Right lobe of liver (tissue), 6 donors: ENCODE measurements around the gene P2RX2. TPM values are rescaled to one million over a fixed set of nuclear protein-coding genes. Genes with fewer than 3 reads are reported as not detected.
A peak's percentile ranks its signal among the peaks of the same experiment; 100 is the strongest.

Experiments used
- ATAC-seq, 4 donors: fragments of 200-7000 bp; cut with Tn5 transposase; one replicate each; pipeline ENCODE4 v1.9.1; 2020; ENCODE audit warnings: mild to moderate bottlenecking in 4 of 4, moderate library complexity in 4 of 4
- DNase-seq, 3 donors: peaks; one replicate each; pipeline ENCODE4 v3.0.0-alpha.2; 2020
- H3K27ac ChIP-seq, 3 donors: fragments of 200-600 bp; one replicate each; pipeline ENCODE4 v1.8.0; 2022
- H3K27me3 ChIP-seq, 2 donors: fragments of 200-600 bp; one replicate each; pipeline ENCODE4 v1.8.0; 2022
- H3K36me3 ChIP-seq, 4 donors: fragments of 200-600 bp; sonication (generic) in 1 of 4; one replicate each; pipeline versions ENCODE4 v1.5.1 to v1.8.0; 2017 to 2022; ENCODE audit warnings: control low read depth in 1 of 4
- H3K4me1 ChIP-seq, 4 donors: fragments of 200-600 bp; sonication (generic) in 1 of 4; one replicate each; pipeline versions ENCODE4 v1.5.1 to v1.8.0; 2017 to 2022; ENCODE audit warnings: control low read depth in 1 of 4
- H3K4me3 ChIP-seq, 3 donors: fragments of 200-600 bp; one replicate each; pipeline ENCODE4 v1.8.0; 2022
- H3K9me3 ChIP-seq, 4 donors: fragments of 200-600 bp; sonication (generic) in 1 of 4; one replicate each; pipeline versions ENCODE4 v1.5.1 to v1.8.0; 2017 to 2022; ENCODE audit warnings: control low read depth in 1 of 4
- POLR2A ChIP-seq: fragments of 450-650 bp; IDR thresholded peaks from one replicate; pipeline ENCODE4 v1.6.1; 2017; ENCODE audit warnings: antibody characterized with exemption, mild to moderate bottlenecking
- WGBS: methylation state at CpG from one replicate; pipeline ENCODE4 v1.1.6; 2018; ENCODE audit warnings: low coverage, low lambda C conversion rate; ENCODE audit not compliant: insufficient coverage; ENCODE audit errors: missing lambda C conversion rate; 5-methylcytosine and 5-hydroxymethylcytosine counted together
- intact Hi-C, 2 donors: fragments of 100-400 bp; cut with DNase I; formaldehyde crosslinking; loops; one replicate each; pipeline versions ENCODE4 v1.11.2 to v1.14.1; 2022
- total RNA-seq, 6 experiments: library from RNA; depleted of rRNA in 2 of 6; stranded (reverse); fragments of >200 nt in 2 of 6; fragmentation: NEBNext Ultra II Directional in 3 of 6; extraction: Animal tissue kit (Norgen Biotek cat#: 25700) in 3 of 6; gene quantifications; one replicate each; pipeline versions ENCODE4 v1.1.0 to v1.2.4, GENCODE V29; 2016 to 2023
- TF ChIP-seq, protein P1 (sequence below), 4 donors: fragments of 200-600 bp in 3 of 4; fragments of 450-650 bp in 1 of 4; IDR thresholded peaks; one replicate each; pipeline versions ENCODE4 v1.5.1 to v1.8.0; 2016 to 2022; ENCODE audit warnings: antibody characterized with exemption in 4 of 4, mild to moderate bottlenecking in 2 of 4
- donor health status: DM: no; HTN: yes; CAD: no.
- donor health status: DM: no; HTN: no; CAD: no.
- donor health status: DM: no; HTN: no; CAD: no.
- donor health status: DM: no; HTN: yes; CAD: no.
- donor health status: DM: no; HTN: yes; CAD: no.

P2RX2 gene
- total RNA-seq, 6 experiments from 2014 or later, result not detected

- H3K27me3 ChIP-seq, result no peaks in the 10 kb centered on the region
- no peak overlapping the region for H3K4me3 ChIP-seq
- no peak overlapping the region for H3K27ac ChIP-seq
- H3K4me1 ChIP-seq, result no peaks in the 10 kb centered on the region
- H3K36me3 ChIP-seq, result peaks cover 0 to 56% (median 5%) of the 10 kb centered on the region in 4 donors
- 68% methylated on average over 5 of the region's 9 CpGs for WGBS
- no peaks in the 10 kb centered on the region for H3K9me3 ChIP-seq
- ATAC-seq, result no peak
- DNase-seq, result peak in 1 of 3 donors; percentile 27
- intact Hi-C loops, result no loop called here
- TF ChIP-seq, protein P1, sequence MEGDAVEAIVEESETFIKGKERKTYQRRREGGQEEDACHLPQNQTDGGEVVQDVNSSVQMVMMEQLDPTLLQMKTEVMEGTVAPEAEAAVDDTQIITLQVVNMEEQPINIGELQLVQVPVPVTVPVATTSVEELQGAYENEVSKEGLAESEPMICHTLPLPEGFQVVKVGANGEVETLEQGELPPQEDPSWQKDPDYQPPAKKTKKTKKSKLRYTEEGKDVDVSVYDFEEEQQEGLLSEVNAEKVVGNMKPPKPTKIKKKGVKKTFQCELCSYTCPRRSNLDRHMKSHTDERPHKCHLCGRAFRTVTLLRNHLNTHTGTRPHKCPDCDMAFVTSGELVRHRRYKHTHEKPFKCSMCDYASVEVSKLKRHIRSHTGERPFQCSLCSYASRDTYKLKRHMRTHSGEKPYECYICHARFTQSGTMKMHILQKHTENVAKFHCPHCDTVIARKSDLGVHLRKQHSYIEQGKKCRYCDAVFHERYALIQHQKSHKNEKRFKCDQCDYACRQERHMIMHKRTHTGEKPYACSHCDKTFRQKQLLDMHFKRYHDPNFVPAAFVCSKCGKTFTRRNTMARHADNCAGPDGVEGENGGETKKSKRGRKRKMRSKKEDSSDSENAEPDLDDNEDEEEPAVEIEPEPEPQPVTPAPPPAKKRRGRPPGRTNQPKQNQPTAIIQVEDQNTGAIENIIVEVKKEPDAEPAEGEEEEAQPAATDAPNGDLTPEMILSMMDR (IDR thresholded peaks at IDR 0.05), result no peak
- no peak for TF ChIP-seq POLR2A
These were observed 33.0 kb downstream of the P2RX2 start for GRCh38 chr12:132651444-132652100.

- no peak for TF ChIP-seq POLR2A
- TF ChIP-seq, protein P1 (IDR thresholded peaks at IDR 0.05), result no peak
- H3K27ac ChIP-seq, result no peak overlapping the region
- no peaks in the 10 kb centered on the region for H3K9me3 ChIP-seq
- intact Hi-C loops, result no loop called here
- WGBS, result 81% methylated on average over 7 of the region's 7 CpGs
- peaks cover 0 to 59% (median 13%) of the 10 kb centered on the region in 4 donors for H3K36me3 ChIP-seq
- no peak overlapping the region for H3K4me3 ChIP-seq
- DNase-seq (no peak), ATAC-seq (no peak)
- no peaks in the 10 kb centered on the region for H3K27me3 ChIP-seq
- H3K4me1 ChIP-seq, result peaks cover 0 to 4% (median 0%) of the 10 kb centered on the region in 4 donors
These were observed 35.2 kb downstream of the P2RX2 start for GRCh38 chr12:132653567-132654290.

DNA sequence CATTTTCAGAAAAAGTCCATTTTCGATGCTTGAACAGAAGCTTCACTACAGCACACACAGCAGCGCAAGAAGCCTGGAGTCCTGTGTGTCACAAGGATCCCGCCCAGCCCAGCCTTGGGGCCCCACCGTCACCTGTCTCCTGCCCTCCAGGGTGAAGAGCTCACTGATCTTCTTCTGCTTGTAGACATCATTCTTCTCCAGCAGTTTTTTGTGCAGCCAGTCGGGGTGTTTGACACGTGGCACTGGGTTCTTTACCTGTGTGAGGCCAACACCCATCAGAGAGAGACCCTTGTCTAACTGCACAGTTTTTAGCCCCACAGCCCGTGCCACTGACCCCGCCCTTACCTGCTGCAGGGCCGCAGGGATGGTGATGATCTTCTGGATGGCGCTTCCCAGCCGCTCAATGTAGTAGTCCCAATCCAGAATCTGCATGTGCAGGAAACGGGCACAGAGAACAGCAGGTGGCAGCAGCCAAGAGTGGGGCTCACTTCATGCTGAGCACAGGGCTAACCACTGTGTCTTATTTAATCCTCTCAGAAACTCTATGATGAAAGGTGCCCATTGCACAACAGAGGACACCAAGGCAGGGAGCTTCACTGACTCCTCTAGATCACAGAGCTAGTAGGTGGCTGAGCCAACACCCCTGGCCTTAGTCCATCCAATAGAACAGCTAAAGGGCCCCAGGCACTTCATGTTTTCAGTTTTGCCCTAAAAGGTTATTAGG, 38.6 kb downstream of the P2RX2 start:
- ATAC-seq (peak; percentile 71 to 88 (median 74)), DNase-seq (peak in 1 of 3 donors; percentile 53)
- 89% methylated on average over 8 of the region's 12 CpGs for WGBS
- Histone ChIP-seq H3K4me1 (peaks cover 0 to 4% (median 0%) of the 10 kb centered on the region in 4 donors), H3K27me3 (no peaks in the 10 kb centered on the region), H3K36me3 (peaks cover 0 to 78% (median 21%) of the 10 kb centered on the region in 4 donors), H3K4me3 (no peak overlapping the region), H3K27ac (no peak overlapping the region), H3K9me3 (no peaks in the 10 kb centered on the region)
- intact Hi-C loops, result no loop called here
- TF ChIP-seq, protein P1 (IDR thresholded peaks at IDR 0.05), result peak in 3 of 4 donors; percentile 18 to 36 (median 18)
- no peak for TF ChIP-seq POLR2A

DNA sequence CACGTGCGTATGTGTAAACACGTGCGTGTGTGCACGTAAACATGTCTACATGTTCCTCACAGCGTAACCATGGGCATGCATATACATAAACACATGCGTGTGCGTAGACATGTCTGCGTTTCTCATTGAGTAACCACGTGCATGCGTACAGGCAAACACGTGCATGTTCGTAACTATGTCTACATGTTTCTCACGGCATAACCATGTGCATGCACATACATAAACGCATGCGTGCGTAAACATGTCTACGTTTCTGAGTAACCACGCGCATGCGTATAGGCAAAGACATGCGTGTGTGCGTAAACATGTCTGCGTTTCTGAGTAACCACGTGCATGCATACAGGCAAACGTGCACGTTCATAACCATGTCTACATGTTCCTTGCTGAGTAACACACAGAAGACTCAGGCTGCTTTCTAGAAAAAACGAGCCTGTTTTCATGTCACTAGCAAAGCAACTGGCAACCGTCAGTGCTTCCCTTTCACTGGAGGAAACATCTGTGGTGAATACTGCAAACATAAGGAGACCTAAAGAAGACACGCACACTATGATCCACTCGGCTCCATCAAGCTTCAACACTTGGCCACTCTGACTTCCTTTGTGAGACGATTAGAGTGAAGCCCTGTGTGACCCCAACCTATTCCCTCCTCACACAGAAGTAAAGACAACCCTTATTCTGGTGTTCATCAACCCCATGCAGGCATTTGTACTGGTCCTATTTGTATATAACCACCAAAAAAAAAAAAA, 39.7 kb downstream of the P2RX2 start:
- Histone ChIP-seq H3K4me1 (peaks cover 0 to 4% (median 0%) of the 10 kb centered on the region in 4 donors), H3K27ac (no peak overlapping the region), H3K9me3 (no peaks in the 10 kb centered on the region), H3K4me3 (no peak overlapping the region), H3K27me3 (no peaks in the 10 kb centered on the region), H3K36me3 (peaks cover 0 to 73% (median 23%) of the 10 kb centered on the region in 4 donors)
- no peak for TF ChIP-seq POLR2A
- TF ChIP-seq, protein P1 (IDR thresholded peaks at IDR 0.05), result no peak
- DNase-seq, result peak in 1 of 3 donors; percentile 5
- 87% methylated on average over 32 of the region's 32 CpGs for WGBS
- ATAC-seq, result no peak
- intact Hi-C loops, result no loop called here
